Measurements from ENCODE around the gene ERC2.

Gene ERC2

DNA sequence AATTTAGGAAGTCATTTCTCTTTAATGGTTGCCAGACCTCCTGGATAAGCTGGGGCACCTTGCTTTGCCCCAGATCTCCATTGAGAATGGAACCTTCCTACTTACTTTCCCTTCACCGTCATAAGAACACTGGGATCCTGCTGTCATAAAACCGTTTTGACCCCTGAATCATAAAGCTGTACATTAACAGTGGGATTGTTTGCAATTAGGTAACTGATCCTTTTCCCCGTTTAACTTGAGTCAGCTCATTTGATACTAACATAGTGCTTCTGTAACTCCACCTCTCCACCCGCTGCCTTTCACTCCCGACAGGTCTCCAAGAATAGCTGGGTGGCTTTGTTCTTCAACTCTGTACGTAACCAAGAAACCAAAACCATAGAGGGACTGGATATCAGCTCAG is 673.0 kb downstream of the ERC2 start:
- no peak for DNase-seq (ENCODE audit: low spot score)

DNA sequence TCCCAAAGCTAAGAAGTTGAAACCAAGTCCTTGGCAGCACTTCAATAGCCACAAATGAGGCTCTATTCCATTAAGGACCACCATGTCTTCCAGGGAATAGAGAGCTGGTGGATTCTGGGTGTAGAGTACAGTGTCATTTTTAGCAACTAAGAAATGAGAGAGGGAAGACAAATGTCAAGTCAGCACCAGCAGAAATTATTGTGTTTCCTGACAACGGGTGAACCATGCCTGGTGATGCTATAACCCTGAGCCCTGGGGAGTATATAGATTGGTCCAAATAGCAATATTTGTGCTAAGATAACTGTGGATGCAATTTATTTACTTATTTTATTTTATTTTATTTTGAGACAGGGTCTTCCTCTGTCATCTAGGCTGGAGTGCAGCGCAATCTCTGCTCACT is 675.5 kb downstream of the ERC2 start:
- no peak for DNase-seq (ENCODE audit: low spot score)

DNA sequence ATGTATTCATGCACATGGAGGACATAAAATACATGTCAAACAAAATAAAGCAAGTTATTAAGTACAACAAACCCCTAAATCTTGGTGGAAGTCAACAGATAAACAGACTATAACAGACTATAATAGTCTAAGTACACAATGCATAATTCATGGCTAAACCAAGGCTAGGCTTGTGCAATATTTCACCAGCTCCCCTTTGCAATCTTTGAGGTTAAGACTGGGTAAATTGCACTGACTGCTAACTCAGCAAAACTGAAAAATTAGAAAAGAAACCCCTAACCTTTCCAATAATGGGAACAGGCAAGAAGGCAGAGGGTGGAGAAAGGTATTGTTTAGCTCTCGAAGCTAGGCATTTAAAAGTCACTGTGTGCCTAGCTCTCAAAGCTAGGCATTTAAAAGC is 676.3 kb downstream of the ERC2 start:
- no peak for DNase-seq (ENCODE audit: low spot score)

DNA sequence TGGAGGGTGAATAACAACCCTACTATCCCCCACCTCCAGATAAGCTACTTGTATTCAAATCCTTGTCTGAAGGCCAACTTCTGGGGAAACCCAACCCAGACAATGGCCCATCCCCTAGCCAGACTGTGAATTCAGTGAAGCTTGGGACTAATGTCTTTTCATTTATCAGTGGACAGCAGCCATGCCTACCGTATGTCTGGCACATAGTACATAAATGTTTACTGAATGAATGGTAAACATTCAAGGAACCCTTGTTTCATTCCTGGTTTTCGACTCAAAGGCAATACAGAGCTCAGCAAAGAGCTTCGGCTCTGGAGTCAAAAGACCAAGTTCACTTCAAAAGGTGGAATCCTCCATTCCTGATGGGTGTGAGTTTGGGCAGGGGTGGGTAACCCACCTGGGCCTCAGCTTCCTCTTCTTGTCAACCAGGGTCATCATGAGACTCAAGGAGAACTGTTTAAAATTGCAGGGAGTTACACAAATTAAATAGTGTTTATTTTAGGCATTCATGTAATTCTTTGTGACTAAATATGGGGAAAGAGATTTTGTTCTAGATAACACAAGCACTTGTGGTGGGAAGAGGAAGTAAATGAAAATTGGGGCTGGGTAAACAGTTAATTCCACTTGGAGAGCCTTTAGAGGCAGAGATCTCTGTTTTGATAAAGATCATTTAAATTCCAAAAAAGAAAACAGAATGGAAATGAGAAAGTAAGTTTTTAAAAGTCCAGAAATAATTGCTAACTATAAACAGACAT is 677.5 kb downstream of the ERC2 start:
- no peak for DNase-seq (ENCODE audit: low spot score)

DNA sequence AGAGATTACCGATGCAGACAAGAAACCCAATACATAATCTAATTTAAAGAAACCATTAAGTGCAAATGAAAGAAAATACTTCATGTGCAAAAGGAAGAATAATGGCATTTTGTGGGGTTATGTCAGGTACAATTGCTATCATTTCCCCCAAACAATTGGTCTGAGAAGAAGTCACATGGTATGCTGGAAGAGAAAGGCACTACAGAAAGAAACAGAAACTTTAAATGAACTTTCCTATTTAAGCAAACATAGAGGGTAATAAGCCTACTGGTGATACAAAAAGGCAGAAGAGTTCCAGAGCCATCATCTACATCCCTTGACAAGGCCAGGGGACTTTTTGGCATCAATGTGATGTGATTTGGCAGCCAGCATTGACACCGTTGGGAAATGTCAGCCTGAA is 678.8 kb downstream of the ERC2 start:
- DNase-seq (ENCODE audit: low spot score) = no peak

DNA sequence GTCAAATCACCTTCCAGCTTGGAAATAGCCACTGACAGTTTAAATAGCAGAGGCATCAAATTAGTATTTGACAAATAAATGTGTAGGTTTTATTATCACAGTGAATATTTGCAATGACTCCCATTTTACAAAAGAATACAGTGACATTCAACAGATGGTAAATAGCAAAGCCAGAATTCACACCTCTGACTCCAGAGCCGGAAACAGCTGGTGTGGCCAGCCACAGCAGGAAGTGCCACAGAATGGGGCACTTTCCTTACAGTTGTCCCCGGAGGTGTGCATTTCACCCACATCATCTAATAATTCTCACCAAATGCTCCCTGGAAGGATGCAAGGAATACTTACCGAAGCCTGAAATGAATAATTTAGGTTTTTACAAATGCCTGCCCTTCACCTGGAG is 685.5 kb downstream of the ERC2 start:
- no peak for DNase-seq (ENCODE audit: low spot score)

DNA sequence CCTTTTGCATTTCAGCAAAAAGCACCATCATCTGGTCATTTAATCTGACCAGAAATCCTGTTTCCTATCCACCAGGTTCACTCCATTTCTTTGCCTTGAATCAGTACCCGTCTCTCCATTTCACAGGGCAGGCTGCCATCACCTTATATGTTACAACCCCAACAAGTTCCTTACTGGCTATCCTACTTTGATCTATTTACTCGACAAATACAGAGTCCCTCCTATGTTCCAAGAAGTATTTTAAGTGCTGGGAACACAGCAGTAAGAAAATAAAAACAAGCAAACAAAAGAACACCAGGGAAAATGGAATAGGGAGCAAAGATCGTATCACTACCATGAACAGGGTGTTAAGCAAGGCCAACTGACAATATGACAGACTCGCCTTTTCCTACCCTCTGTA is 685.9 kb downstream of the ERC2 start:
- no peak for DNase-seq (ENCODE audit: low spot score)

DNA sequence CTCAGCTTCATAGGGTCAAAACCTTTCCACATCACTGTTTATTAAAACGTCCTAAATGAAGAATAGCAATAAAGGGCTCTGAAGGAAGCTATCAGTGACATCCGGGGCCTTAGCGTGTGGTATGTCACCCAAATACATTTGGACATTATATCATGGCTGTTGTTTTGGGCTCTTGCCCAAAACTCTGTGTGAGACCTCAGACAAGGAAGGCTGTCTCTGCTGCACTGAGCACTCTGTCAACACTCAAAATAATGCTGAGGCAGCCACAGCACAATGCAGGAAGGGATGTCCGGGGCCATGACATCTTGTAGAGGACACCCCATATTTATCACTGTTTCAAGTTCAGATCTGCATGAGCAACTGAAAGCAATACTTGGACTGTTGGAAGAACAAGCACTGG is 687.4 kb downstream of the ERC2 start:
- no peak for DNase-seq (ENCODE audit: low spot score)

DNA sequence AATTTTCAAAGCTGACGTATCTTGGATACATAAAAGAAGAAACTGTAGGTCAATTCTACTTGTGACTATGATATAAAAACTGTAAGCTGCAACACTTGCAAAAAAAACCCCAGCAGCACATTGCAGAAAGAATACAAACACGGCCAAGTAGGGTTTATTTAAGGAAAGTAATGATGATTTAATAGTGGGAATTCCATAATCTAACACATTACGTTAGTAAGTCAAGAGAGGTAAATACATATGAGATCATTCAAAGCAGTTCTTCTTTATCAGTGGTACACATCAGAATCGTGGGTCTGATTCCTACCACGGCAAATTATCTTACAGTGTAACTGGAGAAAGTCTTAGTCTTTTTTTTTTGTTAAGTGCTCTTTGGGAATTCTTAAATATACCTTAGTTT is 688.7 kb downstream of the ERC2 start:
- no peak for DNase-seq (ENCODE audit: low spot score)

DNA sequence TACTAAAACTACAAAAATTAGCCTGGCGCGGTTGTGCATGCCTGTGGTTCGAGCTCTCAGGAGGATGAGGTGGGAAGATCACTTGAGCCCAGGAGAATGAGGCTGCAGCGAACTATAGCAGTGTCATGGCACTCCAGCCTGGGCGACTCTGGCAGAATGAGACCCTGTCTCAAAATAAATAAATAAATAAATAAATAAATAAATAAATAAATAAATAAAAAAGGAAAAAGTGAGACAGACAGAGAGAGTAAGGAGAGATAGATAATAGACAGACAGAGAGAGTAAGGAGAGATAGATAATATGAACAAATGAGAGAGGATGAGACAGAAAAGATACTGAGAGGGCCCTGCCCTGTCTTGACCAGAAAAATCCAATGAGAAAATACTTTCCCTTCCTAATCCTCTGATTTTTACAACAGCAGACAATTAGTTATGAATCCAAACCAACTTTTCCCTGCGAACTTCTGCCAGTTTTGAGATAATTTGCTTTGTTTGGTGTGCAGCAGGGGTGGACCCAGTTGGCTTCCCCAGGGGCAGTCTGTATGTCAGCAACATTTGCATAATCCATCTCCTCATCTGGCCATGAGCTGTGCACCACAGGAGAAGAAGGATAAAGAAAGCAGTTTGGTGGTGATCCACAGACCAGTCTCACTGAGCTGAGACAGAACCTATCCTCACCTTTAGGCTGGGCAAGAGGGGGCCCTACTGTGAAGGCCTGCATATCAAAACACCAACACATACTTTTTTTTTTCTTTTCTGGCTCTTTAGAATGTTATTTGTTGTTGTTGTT is 692.7 kb downstream of the ERC2 start:
- no peak for DNase-seq (ENCODE audit: low spot score)

DNA sequence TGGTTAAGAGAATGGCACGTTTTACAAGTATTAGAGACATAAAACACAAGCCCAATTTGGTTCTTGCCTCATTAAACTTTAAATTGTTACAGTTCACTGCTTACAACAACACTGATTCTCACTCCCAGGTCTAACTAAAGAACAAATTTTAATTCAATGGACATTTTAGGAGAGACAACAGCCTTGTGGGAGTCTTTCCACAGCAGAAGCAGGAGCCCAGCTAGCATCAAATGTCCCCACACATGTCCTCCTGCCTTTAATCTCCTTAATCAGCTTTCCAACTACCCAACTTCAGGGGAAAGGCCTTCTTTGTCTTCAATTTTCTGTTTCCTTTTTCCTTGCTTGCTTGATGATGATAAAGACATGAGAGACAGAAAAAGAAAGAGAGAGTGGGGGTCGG is 693.4 kb downstream of the ERC2 start:
- DNase-seq (ENCODE audit: low spot score) = no peak

DNA sequence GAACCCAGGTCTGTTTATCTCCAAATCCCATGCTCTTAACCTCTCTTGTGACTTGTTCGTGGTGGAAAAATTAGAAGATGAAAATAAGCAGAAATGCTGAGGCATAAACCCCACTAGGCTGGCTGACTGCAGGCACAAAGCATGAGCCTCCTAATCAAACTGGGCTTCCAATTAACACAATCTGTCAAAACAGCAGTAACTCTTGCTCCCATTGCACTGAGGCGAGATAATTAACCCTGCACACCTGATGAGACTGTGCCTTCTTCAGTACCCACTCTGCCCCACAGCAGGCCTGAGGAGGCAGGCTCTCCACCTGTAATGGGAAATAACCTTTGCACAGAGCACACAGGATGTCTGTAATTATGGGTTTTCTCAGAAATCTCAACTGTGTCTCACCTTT is 696.8 kb downstream of the ERC2 start:
- DNase-seq (ENCODE audit: low spot score) = peak; percentile 52

DNA sequence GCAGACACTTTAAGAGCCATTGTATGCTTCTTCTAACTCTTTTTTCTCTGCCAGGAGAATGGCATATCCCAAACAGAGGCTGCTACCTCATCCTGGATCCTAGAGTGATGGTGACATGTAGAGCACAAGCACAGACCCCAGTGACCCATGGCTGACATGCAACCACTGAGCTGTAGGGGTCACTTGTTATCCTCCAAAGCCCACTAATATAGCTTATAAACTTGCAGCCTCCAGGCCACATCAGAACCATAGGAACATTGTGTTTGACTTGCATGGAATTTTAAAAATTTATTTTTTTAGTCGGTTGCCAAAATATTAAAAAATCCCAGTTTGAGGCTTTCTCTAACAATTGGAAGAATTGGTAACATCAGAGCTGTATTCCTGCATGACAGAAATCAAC is 698.2 kb downstream of the ERC2 start:
- DNase-seq (ENCODE audit: low spot score) = no peak

DNA sequence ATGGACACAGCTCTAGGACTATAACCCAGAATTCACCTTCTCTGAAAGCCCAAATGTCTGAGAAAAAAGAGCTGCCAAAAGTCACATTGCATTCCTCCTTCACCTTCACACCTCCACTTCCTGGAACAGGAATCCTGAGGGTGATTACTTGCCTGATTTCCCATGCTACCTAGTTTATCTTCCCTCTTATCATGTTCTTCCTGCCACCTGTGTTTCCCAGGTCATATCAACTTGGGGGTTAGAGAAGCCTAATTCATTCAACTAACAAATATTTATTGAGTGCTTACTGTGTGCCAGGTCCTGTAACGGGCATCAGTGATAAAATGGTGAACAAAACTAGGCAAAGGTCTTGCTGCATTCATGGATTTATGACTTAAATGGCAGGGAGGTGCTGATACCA is 701.5 kb downstream of the ERC2 start:
- no peak for DNase-seq (ENCODE audit: low spot score)

DNA sequence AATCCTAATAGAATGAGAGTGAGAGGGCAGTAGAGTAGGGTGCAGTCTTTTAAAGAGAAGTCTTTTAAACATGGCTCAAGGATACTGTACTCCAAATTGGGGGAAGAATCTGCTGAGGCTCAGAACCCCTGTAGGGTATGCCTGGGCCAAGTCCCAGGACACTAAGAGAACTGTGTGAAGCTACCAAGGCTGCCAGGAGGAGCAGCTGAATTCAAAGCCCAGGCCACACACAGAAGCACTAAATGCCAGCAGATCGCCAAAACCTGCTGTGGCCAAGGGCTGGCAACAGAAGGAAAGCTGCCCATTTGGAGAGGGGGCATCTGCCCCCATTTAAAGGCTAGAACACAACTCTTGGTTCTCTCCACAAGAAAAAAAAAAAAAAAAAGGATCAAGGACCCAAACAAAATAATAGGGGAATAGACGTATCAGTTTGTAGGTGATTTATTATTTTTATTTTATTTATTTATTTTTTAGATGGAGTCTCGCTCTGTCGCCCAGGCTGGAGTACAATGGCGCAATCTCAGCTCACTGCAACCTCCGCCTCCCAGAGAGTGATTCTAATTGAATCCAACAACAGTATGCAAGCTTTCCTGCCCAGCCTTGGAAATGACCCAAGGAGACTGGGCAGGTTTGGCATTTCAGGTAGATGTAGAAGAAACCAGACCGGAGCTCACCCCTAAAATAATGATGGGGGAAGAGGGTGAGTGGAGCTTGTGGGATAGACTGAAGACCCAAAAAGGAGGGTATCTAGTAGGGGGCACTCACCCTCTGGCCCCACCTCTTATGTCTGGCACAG is 702.2 kb downstream of the ERC2 start:
- DNase-seq (ENCODE audit: low spot score) = peak; percentile 92

DNA sequence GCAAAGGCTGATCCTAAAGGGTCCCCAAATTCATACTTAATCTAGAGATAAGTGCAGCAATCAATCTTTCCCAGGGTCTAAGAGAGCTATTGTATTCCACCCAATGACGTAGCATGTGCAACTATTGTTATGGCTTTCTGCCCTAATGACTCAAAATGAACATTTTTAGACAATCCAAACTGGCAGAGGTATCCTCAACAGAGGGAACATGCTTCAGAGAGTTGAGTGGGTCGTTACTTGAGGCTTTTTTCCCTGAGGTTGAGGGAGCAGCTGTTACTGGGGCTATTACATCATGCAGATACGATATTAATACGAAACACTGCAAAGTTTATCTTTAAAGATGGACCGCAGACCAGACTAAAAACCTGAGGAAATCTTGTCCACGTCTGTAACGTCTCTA is 702.9 kb downstream of the ERC2 start:
- peak; percentile 27 for DNase-seq (ENCODE audit: low spot score)

DNA sequence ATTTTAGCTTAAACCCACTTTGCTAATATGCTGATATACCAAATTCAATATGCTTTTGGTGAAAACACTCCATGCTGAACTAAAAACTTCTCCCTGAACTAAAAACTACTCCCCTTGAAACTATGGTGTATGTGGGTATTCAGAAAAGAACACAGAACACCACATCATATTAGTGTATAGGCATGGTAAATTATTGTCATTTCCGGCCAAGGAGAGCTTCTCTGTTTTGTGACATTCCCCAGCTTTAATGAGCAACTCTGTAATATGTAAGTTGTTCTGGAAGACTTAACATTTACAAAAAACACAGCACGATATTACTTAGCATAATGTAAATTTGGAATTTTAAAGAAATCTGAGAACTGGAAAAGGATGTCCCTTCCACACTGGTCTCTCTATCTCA is 711.3 kb downstream of the ERC2 start:
- DNase-seq (ENCODE audit: low spot score) = no peak

DNA sequence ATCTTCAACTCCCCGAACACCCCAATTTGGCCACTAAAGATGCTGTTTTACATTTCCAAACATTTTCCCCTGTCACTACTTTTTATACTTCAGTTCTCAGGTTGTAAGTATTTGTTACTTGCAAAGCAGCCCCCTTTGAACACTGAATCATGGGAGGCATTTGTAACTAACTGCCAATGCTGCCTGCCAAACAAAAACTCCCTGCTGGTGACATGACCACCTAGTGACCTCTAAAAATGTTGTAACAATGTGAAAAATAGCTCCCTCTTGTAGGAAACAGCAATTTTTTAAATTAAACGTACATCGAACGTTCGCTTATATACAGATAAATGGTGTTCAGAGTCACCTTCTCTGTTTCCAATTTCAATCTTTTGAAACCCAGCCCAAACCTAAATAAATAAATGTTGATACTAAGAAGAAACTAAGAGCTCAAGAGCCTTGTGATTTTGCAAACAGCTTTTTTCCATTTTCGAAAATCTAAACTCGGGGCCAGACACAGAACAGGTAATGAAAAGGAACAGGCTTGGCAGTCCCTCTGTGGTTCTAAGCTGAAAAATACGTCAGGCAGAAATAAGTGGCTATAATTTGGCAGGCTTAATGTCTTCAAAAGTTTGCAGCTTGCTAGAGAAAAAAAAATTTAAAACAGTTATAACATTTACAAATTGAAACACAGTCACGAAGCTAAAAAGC is 712.6 kb downstream of the ERC2 start:
- peak; percentile 44 for DNase-seq (ENCODE audit: low spot score)

DNA sequence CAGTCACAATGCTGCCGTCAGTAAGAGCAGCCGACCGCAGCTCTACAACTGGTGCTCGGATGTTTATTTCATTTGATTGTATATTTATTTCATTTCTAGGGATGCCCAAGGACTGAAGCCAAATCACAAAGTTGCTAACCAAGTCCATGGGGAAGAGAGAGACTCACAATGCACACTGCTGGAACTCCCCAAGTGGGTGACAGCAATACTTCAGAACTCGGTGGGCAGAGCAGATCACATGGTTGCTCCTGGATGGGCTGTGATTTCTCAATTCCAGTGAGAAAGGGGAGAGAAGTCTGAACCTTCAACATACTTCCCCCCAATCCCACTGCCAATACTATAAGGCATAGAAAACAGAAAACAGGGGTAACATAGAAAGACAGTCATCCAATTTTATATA is 715.4 kb downstream of the ERC2 start:
- no peak for DNase-seq (ENCODE audit: low spot score)

DNA sequence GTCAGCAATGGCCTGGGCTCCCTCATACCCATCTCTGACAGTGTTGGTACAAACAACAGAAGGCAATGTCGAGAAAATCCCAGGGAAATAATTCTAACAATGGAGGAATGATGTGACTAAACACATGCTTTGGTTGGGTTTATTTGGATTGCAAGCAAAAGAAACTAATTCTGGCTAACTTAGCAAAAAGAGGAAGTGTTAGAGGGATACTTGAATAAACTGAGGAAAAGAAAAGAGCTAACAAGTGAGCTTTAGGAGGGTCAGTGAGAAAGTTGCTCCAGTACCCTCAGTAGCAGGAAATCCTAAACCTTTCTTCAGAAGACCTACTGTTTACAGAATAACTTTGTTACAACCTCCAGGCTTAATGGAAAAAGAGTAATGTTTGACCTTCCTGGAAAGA is 716.5 kb downstream of the ERC2 start:
- DNase-seq (ENCODE audit: low spot score) = no peak

DNA sequence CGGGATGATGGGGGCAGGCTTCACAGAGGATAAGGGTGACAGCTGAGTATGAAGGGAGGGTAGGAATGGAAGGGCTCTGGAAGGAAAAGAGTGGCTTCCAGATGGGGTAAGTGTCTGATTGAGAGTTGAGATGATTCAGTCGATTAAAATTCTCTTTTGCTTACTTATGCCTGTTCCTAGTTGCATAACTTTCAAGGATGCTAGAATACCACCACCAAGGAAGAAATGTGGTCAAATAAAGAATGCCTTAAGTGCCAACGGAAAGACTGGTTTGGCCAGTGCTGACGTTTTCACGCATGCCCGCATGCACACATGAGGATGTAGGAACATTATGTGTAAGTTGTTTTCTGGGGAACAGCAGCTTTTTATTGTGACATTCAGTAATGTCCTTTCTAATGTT is 717.7 kb downstream of the ERC2 start:
- DNase-seq (ENCODE audit: low spot score) = no peak

DNA sequence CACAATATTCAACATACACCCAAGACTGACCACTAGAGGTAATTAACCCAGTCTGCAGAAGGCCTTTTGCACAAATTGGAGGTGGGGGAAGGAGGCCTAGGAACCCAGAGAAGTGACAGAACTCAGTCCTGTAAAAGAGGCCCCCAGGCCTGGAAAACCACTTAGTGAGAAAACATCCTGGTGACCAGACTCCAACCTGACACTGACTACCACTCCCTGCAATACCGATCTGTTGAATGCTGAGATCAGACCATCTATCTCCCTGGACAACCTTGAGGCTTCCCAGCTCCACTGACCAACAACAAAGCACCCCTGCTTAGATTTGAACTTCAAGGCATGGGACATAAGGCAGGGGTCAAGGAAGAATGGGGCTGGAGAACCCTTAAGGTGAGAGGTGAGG is 719.2 kb downstream of the ERC2 start:
- no peak for DNase-seq (ENCODE audit: low spot score)

Data from cerebellar cortex (tissue), 1 donor.